WTC11 (cell line): Measurements from ENCODE around the gene C8B. TPM values are rescaled to one million over a fixed set of nuclear protein-coding genes. Genes with fewer than 3 reads are reported as not detected.

Experiments
- ATAC-seq: fragments of 200-7000 bp; cut with Tn5 transposase; 2 replicates; pipeline ENCODE4 v1.10.0; 2021; ENCODE audit warnings: mild to moderate bottlenecking, moderate library complexity
- CTCF ChIA-PET: fragments of 300-600 bp; sonication (Branson Sonifier 250); formaldehyde crosslinking; loops from one replicate; lab custom pipeline; 2021; ENCODE audit warnings: antibody characterized with exemption; lab: Charles Lee
- POLR2A ChIA-PET: fragments of 350-600 bp; sonication (Branson Sonifier 250); formaldehyde crosslinking; loops from one replicate; lab custom pipeline; 2021; ENCODE audit warnings: antibody characterized with exemption; lab: Charles Lee
- DNase-seq: peaks from one replicate; pipeline ENCODE4 v3.0.0; 2021; ENCODE audit warnings: low spot score
- H3K27ac Mint-ChIP-seq: 2 replicates; pipeline ENCODE4 v1.8.0; 2021; ENCODE audit warnings: mixed read lengths
- H3K27me3 Mint-ChIP-seq: 2 replicates; pipeline ENCODE4 v1.8.0; 2021; ENCODE audit warnings: low read depth, mild to moderate bottlenecking, moderate library complexity, mixed read lengths
- H3K36me3 Mint-ChIP-seq: 2 replicates; pipeline ENCODE4 v1.8.0; 2021; ENCODE audit warnings: mixed read lengths
- H3K4me1 Mint-ChIP-seq: 2 replicates; pipeline ENCODE4 v1.8.0; 2022; ENCODE audit warnings: mixed read lengths
- H3K4me3 Mint-ChIP-seq: 2 replicates; pipeline ENCODE4 v1.8.0; 2021; ENCODE audit warnings: mild to moderate bottlenecking, moderate library complexity, mixed read lengths
- H3K9me3 Mint-ChIP-seq: 2 replicates; pipeline ENCODE4 v1.8.0; 2021; ENCODE audit warnings: mixed read lengths
- ATF1 ChIP-seq: sonication (generic); formaldehyde crosslinking; IDR thresholded peaks from 2 replicates; pipeline ENCODE4 v1.8.1; 2023; ENCODE audit warnings: mild to moderate bottlenecking, moderate library complexity, missing genetic modification reagents
- NFYB ChIP-seq: sonication (generic); formaldehyde crosslinking; conservative IDR thresholded peaks from 2 replicates; pipeline ENCODE4 v1.8.0; 2022; ENCODE audit warnings: low read depth, missing genetic modification reagents
- NR2C2 ChIP-seq: sonication (generic); formaldehyde crosslinking; IDR thresholded peaks from 2 replicates; pipeline ENCODE4 v1.8.0; 2022; ENCODE audit warnings: mild to moderate bottlenecking, missing genetic modification reagents
- OVOL2 ChIP-seq: fragments of 250-450 bp; sonication (Bioruptor Pico); IDR thresholded peaks from 2 replicates; pipeline ENCODE4 v1.9.0; 2021; ENCODE audit warnings: mild to moderate bottlenecking, borderline replicate concordance
- SMAD4 ChIP-seq: sonication (generic); formaldehyde crosslinking; IDR thresholded peaks from 2 replicates; pipeline ENCODE4 v1.8.0; 2022; ENCODE audit warnings: mild to moderate bottlenecking, missing genetic modification reagents
- TEAD4 ChIP-seq: sonication (generic); formaldehyde crosslinking; IDR thresholded peaks from 2 replicates; pipeline ENCODE4 v1.8.0; 2022; ENCODE audit warnings: mild to moderate bottlenecking, missing genetic modification reagents
- ZNF396 ChIP-seq: fragments of 250-450 bp; sonication (Bioruptor Pico); IDR thresholded peaks from 2 replicates; pipeline ENCODE4 v1.8.0; 2021; ENCODE audit warnings: mild to moderate bottlenecking, moderate library complexity, borderline replicate concordance
- total RNA-seq: library from RNA; stranded (reverse); gene quantifications from 3 replicates; pipeline ENCODE4 v1.2.3, GENCODE V29; 2021
- TF ChIP-seq, protein P1 (sequence below): sonication (generic); formaldehyde crosslinking; IDR thresholded peaks from 2 replicates; pipeline ENCODE4 v1.8.0; 2022; ENCODE audit warnings: missing genetic modification reagents
- TF ChIP-seq, protein P2 (sequence below): fragments of 250-450 bp; sonication (Bioruptor Pico); IDR thresholded peaks from 2 replicates; pipeline ENCODE4 v1.8.0; 2021; ENCODE audit warnings: mild to moderate bottlenecking
- TF ChIP-seq, protein P3 (sequence below): sonication (generic); formaldehyde crosslinking; IDR thresholded peaks from 2 replicates; pipeline ENCODE4 v1.8.1; 2022; ENCODE audit warnings: low read depth, missing genetic modification reagents, borderline replicate concordance
- TF ChIP-seq, protein P4 (sequence below): sonication (generic); formaldehyde crosslinking; IDR thresholded peaks from 2 replicates; pipeline ENCODE4 v1.8.1; 2022; ENCODE audit warnings: missing genetic modification reagents, borderline replicate concordance
- TF ChIP-seq, protein P5 (sequence below): sonication (generic); formaldehyde crosslinking; IDR thresholded peaks from 2 replicates; pipeline ENCODE4 v1.8.0; 2022; ENCODE audit warnings: mild to moderate bottlenecking, missing genetic modification reagents
- TF ChIP-seq, protein P6 (sequence below): fragments of 250-450 bp; sonication (Bioruptor Pico); IDR thresholded peaks from 2 replicates; pipeline ENCODE4 v1.9.0; 2021; ENCODE audit warnings: mild to moderate bottlenecking
- TF ChIP-seq, protein P7 (sequence below): sonication (generic); formaldehyde crosslinking; IDR thresholded peaks from 2 replicates; pipeline ENCODE4 v1.8.0; 2023; ENCODE audit warnings: mild to moderate bottlenecking, missing genetic modification reagents

The C8B gene
- total RNA-seq, 1 experiment from 2014 or later: 0.46 TPM

DNA sequence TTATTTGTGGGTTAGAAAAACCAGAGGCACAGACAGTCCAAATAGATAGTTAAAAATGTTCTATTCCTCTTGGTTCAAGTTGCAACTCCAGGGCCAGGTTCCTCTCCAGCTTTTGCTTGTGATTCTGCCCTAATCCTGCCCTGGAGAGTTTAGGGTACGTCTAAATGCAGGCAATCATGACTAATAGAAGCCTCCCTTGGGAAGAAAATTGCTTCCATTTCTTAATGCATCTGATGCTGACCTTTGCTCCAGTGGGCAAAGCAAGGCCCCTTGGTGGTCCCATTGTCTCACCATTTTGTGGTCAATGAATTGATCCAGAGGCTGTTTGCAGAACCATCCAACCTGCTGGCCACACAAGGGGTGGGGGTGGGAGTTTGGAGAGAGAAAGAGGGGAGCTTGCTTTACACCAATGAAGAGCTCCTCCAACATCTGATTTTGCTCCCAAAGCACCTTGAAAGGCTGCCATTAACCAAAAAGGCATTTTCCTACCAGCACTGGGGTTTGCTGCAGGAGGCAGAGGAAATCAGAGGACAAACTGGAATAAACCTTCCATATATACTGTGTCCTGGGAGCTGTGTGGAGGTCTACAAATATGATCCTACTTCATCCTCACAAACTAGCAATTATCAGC lies 31.3 kb downstream of the C8B start:
- no peaks in the 10 kb centered on the region for H3K36me3 Mint-ChIP-seq
- ATAC-seq: peak; percentile 62
- no peak overlapping the region for H3K4me3 Mint-ChIP-seq
- no peak for DNase-seq
- H3K4me1 Mint-ChIP-seq: peaks cover 33% of the 10 kb centered on the region
- TF ChIP-seq, protein P1, sequence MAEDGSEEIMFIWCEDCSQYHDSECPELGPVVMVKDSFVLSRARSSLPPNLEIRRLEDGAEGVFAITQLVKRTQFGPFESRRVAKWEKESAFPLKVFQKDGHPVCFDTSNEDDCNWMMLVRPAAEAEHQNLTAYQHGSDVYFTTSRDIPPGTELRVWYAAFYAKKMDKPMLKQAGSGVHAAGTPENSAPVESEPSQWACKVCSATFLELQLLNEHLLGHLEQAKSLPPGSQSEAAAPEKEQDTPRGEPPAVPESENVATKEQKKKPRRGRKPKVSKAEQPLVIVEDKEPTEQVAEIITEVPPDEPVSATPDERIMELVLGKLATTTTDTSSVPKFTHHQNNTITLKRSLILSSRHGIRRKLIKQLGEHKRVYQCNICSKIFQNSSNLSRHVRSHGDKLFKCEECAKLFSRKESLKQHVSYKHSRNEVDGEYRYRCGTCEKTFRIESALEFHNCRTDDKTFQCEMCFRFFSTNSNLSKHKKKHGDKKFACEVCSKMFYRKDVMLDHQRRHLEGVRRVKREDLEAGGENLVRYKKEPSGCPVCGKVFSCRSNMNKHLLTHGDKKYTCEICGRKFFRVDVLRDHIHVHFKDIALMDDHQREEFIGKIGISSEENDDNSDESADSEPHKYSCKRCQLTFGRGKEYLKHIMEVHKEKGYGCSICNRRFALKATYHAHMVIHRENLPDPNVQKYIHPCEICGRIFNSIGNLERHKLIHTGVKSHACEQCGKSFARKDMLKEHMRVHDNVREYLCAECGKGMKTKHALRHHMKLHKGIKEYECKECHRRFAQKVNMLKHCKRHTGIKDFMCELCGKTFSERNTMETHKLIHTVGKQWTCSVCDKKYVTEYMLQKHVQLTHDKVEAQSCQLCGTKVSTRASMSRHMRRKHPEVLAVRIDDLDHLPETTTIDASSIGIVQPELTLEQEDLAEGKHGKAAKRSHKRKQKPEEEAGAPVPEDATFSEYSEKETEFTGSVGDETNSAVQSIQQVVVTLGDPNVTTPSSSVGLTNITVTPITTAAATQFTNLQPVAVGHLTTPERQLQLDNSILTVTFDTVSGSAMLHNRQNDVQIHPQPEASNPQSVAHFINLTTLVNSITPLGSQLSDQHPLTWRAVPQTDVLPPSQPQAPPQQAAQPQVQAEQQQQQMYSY: peak; percentile 91
- TF ChIP-seq ATF1 (CRISPR knock-in tag): no peak
- TF ChIP-seq, all 79 proteins: peak for 1
- H3K9me3 Mint-ChIP-seq: peaks cover 4% of the 10 kb centered on the region
- POLR2A ChIA-PET: interaction anchor here (0.6 kb wide), 1 partner anchor 355 kb away, joined by 6 read pairs; the partner anchor contains the start of gene PLPP3
- CTCF ChIA-PET: interaction anchor here (2.0 kb wide), 1 partner anchor 34 kb away, joined by 7 read pairs; no protein-coding TSS in a partner anchor
- H3K27me3 Mint-ChIP-seq: peaks cover 88% of the 10 kb centered on the region
- H3K27ac Mint-ChIP-seq: no peak overlapping the region

DNA sequence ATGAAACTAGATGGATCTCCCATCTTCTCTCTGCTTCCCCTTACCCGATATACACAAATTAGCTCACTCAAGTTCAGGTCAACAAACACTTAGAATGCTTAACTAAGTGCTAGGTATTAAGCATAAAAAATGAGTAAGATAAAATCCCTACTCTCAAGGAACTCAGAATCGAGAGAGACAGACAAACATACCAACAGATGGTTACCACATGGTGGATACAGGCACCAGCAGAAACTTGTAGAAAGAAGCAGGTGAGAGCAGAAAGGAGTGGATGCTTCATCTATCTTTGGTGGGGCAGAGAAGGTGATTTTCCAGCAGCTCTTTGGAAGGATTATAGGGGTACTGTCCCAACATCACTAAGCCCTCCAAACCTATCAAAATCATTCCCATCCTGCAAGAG lies 32.2 kb downstream of the C8B start:
- ATAC-seq (no peak), DNase-seq (no peak)
- ChIA-PET CTCF (no interaction called here), POLR2A (no interaction called here)
- Mint-ChIP-seq H3K36me3 (no peaks in the 10 kb centered on the region), H3K4me3 (no peak overlapping the region), H3K27ac (no peak overlapping the region), H3K4me1 (peaks cover 24% of the 10 kb centered on the region), H3K9me3 (peaks cover 6% of the 10 kb centered on the region)
- no peak for TF ChIP-seq NR2C2 (CRISPR knock-in tag)
- TF ChIP-seq, all 79 proteins: peak for 0
- peaks cover 80% of the 10 kb centered on the region for H3K27me3 Mint-ChIP-seq

DNA sequence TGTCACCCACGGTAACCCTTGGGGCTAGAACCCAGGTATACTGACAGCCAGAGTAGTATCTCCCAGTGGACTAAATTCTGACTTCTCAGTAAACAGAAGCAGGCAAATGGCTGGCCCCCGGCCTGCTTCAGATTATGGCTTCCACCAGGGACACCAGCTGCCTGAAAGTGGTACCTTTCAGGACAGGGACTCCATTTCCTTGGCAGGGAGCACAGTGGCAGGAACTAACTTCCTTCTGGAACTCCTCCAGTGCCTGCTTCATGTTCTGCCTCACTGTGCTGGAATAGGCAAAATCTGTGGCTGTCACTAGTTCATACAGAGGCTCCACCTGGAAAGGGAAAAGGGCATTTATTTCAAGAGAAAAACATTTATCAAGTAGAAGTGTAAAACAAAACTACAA lies 32.7 kb downstream of the C8B start:
- POLR2A ChIA-PET: no interaction called here
- no peak overlapping the region for H3K4me3 Mint-ChIP-seq
- no peak for DNase-seq
- H3K9me3 Mint-ChIP-seq: peaks cover 8% of the 10 kb centered on the region
- H3K36me3 Mint-ChIP-seq: no peaks in the 10 kb centered on the region
- CTCF ChIA-PET: no interaction called here
- H3K4me1 Mint-ChIP-seq: peaks cover 24% of the 10 kb centered on the region
- peaks cover 76% of the 10 kb centered on the region for H3K27me3 Mint-ChIP-seq
- no peak overlapping the region for H3K27ac Mint-ChIP-seq
- ATAC-seq: no peak
- TF ChIP-seq, protein P2, sequence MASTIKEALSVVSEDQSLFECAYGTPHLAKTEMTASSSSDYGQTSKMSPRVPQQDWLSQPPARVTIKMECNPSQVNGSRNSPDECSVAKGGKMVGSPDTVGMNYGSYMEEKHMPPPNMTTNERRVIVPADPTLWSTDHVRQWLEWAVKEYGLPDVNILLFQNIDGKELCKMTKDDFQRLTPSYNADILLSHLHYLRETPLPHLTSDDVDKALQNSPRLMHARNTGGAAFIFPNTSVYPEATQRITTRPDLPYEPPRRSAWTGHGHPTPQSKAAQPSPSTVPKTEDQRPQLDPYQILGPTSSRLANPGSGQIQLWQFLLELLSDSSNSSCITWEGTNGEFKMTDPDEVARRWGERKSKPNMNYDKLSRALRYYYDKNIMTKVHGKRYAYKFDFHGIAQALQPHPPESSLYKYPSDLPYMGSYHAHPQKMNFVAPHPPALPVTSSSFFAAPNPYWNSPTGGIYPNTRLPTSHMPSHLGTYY: no peak
- TF ChIP-seq NFYB (CRISPR knock-in tag): no peak
- TF ChIP-seq, protein P3, sequence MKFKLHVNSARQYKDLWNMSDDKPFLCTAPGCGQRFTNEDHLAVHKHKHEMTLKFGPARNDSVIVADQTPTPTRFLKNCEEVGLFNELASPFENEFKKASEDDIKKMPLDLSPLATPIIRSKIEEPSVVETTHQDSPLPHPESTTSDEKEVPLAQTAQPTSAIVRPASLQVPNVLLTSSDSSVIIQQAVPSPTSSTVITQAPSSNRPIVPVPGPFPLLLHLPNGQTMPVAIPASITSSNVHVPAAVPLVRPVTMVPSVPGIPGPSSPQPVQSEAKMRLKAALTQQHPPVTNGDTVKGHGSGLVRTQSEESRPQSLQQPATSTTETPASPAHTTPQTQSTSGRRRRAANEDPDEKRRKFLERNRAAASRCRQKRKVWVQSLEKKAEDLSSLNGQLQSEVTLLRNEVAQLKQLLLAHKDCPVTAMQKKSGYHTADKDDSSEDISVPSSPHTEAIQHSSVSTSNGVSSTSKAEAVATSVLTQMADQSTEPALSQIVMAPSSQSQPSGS (CRISPR knock-in tag): no peak
- TF ChIP-seq, protein P1: no peak
- no peak for TF ChIP-seq ZNF396 (CRISPR knock-in tag)
- TF ChIP-seq SMAD4 (CRISPR knock-in tag): no peak
- TF ChIP-seq, protein P4, sequence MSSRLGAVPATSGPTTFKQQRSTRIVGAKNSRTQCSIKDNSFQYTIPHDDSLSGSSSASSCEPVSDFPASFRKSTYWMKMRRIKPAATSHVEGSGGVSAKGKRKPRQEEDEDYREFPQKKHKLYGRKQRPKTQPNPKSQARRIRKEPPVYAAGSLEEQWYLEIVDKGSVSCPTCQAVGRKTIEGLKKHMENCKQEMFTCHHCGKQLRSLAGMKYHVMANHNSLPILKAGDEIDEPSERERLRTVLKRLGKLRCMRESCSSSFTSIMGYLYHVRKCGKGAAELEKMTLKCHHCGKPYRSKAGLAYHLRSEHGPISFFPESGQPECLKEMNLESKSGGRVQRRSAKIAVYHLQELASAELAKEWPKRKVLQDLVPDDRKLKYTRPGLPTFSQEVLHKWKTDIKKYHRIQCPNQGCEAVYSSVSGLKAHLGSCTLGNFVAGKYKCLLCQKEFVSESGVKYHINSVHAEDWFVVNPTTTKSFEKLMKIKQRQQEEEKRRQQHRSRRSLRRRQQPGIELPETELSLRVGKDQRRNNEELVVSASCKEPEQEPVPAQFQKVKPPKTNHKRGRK (CRISPR knock-in tag): no peak
- TF ChIP-seq OVOL2 (CRISPR knock-in tag): no peak
- TF ChIP-seq, protein P5, sequence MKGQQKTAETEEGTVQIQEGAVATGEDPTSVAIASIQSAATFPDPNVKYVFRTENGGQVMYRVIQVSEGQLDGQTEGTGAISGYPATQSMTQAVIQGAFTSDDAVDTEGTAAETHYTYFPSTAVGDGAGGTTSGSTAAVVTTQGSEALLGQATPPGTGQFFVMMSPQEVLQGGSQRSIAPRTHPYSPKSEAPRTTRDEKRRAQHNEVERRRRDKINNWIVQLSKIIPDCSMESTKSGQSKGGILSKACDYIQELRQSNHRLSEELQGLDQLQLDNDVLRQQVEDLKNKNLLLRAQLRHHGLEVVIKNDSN (CRISPR knock-in tag): no peak
- TF ChIP-seq, protein P6, sequence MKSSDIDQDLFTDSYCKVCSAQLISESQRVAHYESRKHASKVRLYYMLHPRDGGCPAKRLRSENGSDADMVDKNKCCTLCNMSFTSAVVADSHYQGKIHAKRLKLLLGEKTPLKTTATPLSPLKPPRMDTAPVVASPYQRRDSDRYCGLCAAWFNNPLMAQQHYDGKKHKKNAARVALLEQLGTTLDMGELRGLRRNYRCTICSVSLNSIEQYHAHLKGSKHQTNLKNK (CRISPR knock-in tag): no peak
- no peak for TF ChIP-seq TEAD4 (CRISPR knock-in tag)
- TF ChIP-seq, protein P7, sequence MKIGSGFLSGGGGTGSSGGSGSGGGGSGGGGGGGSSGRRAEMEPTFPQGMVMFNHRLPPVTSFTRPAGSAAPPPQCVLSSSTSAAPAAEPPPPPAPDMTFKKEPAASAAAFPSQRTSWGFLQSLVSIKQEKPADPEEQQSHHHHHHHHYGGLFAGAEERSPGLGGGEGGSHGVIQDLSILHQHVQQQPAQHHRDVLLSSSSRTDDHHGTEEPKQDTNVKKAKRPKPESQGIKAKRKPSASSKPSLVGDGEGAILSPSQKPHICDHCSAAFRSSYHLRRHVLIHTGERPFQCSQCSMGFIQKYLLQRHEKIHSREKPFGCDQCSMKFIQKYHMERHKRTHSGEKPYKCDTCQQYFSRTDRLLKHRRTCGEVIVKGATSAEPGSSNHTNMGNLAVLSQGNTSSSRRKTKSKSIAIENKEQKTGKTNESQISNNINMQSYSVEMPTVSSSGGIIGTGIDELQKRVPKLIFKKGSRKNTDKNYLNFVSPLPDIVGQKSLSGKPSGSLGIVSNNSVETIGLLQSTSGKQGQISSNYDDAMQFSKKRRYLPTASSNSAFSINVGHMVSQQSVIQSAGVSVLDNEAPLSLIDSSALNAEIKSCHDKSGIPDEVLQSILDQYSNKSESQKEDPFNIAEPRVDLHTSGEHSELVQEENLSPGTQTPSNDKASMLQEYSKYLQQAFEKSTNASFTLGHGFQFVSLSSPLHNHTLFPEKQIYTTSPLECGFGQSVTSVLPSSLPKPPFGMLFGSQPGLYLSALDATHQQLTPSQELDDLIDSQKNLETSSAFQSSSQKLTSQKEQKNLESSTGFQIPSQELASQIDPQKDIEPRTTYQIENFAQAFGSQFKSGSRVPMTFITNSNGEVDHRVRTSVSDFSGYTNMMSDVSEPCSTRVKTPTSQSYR (CRISPR knock-in tag): no peak
